Activated B cell treated with CpG ODN at 0.5 μM for 24 hours (primary cell): Measurements from ENCODE around the gene GALNT2. TPM values are rescaled to one million over a fixed set of nuclear protein-coding genes. Genes with fewer than 3 reads are reported as not detected.

Source experiments
- ATAC-seq: fragments of 200-7000 bp; cut with Tn5 transposase; one replicate; pipeline ENCODE4 v1.10.0; 2021; ENCODE audit warnings: low read depth, mild to moderate bottlenecking, moderate library complexity
- CTCF ChIA-PET: fragments of 350-600 bp; sonication (Branson Sonifier 250); formaldehyde crosslinking; loops from one replicate; lab custom pipeline; 2021; ENCODE audit warnings: antibody characterized with exemption; lab: Charles Lee
- POLR2A ChIA-PET: fragments of 350-600 bp; sonication (Branson Sonifier 250); formaldehyde crosslinking; loops from one replicate; lab custom pipeline; 2021; ENCODE audit warnings: antibody characterized with exemption; lab: Charles Lee
- DNase-seq: peaks from one replicate; pipeline ENCODE4 v3.0.0; 2022
- H3K27ac Mint-ChIP-seq: one replicate; pipeline ENCODE4 v1.8.0; 2020; ENCODE audit warnings: mixed read lengths
- H3K27me3 Mint-ChIP-seq: one replicate; pipeline ENCODE4 v1.8.0; 2021; ENCODE audit warnings: mixed read lengths
- H3K36me3 Mint-ChIP-seq: one replicate; pipeline ENCODE4 v1.8.0; 2021; ENCODE audit warnings: low read depth, mixed read lengths
- H3K4me1 Mint-ChIP-seq: one replicate; pipeline ENCODE4 v1.8.0; 2021; ENCODE audit warnings: mixed read lengths
- H3K4me3 Mint-ChIP-seq: one replicate; pipeline ENCODE4 v1.8.0; 2020; ENCODE audit warnings: mild to moderate bottlenecking, mixed read lengths
- H3K9me3 Mint-ChIP-seq: one replicate; pipeline ENCODE4 v1.8.0; 2020; ENCODE audit warnings: mixed read lengths
- CTCF ChIP-seq: fragments of 200-600 bp; IDR thresholded peaks from one replicate; pipeline ENCODE4 v1.8.0; 2022; ENCODE audit warnings: antibody characterized with exemption, mild to moderate bottlenecking
- intact Hi-C: fragments of 100-400 bp; cut with micrococcal nuclease; formaldehyde crosslinking; loops from one replicate; pipeline ENCODE4 v1.15.1; 2024
- total RNA-seq: library from RNA; stranded (reverse); gene quantifications from 2 replicates; pipeline ENCODE4 v1.2.3, GENCODE V29; 2022

The GALNT2 gene
- total RNA-seq, 1 donor from 2014 or later: 108 TPM

DNA sequence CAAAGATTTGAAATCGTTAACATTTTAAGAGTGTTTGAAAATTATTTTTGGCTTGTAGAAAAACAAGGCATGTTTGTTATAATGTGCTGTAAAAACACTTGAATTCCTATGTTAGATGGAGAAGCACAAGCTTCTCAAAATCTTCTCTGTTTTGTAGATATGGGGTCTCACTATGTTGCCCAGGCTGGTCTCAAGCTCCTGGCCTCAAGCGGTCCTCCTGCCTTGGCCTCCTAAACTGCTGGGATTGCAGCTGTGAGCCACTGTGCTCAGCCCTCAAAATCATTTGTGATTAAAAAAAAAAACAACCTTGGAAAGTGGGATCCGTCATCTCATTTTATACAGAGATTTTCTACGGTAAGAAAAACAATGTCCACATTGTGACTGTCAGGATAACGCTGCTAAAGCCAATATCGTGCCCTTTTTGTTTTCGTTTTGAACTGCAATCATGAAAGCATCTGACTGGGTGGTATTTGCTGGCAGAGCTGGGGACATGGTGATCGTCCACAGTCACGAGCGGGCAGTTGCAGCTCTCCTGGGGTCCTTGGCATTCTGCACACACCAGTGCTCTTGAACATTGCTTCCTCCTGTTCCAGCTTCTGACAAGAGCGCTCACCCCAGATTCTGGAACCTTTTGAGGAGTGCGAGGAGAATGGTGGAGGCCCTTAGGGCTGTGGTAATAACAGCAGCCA, 246.6 kb downstream of the GALNT2 start:
- CTCF ChIA-PET: interaction anchor here (1.2 to 11.6 kb wide), 2 partner anchors 9 to 652 kb away, joined by 3 to 116 read pairs; no protein-coding TSS in a partner anchor

DNA sequence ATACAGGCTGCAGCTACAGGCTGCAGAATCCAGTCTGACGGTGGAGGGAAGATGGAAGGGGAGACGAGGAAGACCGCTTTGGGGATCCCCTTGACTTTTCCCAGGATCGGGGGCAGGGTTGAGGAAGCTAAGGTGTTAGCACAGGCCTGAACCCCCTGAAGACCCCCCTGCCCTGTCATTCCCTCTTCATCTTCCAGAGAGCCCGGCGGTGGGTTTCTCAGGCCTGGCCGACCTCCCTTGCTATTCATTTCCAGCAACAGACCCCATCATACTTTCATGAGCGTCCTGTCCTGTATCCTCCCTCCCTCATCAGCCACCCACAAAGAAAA, 247.1 kb downstream of the GALNT2 start:
- Mint-ChIP-seq H3K27me3 (peaks cover 6% of the 10 kb centered on the region), H3K9me3 (no peaks in the 10 kb centered on the region), H3K27ac (no peak overlapping the region), H3K36me3 (no peaks in the 10 kb centered on the region), H3K4me3 (no peak overlapping the region), H3K4me1 (peaks cover 3% of the 10 kb centered on the region)
- no peak for TF ChIP-seq CTCF
- no peak for ATAC-seq
- intact Hi-C loops: loop anchor here (5.0 kb wide), 2 partner anchors 757 to 1652 kb away; partner anchors contain the start of gene ABCB10
- ChIA-PET CTCF (interaction anchor here (1.2 to 11.6 kb wide), 2 partner anchors 9 to 653 kb away, joined by 3 to 116 read pairs; no protein-coding TSS in a partner anchor), POLR2A (no interaction called here)
- DNase-seq: no peak

More for the DNA sequence above, 246.6 kb downstream of the GALNT2 start:
- POLR2A ChIA-PET: no interaction called here
- no peaks in the 10 kb centered on the region for H3K36me3 Mint-ChIP-seq
- peaks cover 3% of the 10 kb centered on the region for H3K4me1 Mint-ChIP-seq
- H3K4me3 Mint-ChIP-seq: no peak overlapping the region
- H3K27me3 Mint-ChIP-seq: peaks cover 4% of the 10 kb centered on the region
- H3K9me3 Mint-ChIP-seq: no peaks in the 10 kb centered on the region
- H3K27ac Mint-ChIP-seq: no peak overlapping the region
- ATAC-seq: no peak
- no peak for TF ChIP-seq CTCF
- intact Hi-C loops: loop anchor here (5.0 kb wide), 2 partner anchors 756 to 1651 kb away; partner anchors contain the start of gene ABCB10
- DNase-seq: no peak

GRCh38 chr1:230315099-230315498, 248.1 kb downstream of the GALNT2 start:
- CTCF ChIA-PET: interaction anchor here (11.6 kb wide), 1 partner anchor 654 kb away, joined by 116 read pairs; no protein-coding TSS in a partner anchor

DNA sequence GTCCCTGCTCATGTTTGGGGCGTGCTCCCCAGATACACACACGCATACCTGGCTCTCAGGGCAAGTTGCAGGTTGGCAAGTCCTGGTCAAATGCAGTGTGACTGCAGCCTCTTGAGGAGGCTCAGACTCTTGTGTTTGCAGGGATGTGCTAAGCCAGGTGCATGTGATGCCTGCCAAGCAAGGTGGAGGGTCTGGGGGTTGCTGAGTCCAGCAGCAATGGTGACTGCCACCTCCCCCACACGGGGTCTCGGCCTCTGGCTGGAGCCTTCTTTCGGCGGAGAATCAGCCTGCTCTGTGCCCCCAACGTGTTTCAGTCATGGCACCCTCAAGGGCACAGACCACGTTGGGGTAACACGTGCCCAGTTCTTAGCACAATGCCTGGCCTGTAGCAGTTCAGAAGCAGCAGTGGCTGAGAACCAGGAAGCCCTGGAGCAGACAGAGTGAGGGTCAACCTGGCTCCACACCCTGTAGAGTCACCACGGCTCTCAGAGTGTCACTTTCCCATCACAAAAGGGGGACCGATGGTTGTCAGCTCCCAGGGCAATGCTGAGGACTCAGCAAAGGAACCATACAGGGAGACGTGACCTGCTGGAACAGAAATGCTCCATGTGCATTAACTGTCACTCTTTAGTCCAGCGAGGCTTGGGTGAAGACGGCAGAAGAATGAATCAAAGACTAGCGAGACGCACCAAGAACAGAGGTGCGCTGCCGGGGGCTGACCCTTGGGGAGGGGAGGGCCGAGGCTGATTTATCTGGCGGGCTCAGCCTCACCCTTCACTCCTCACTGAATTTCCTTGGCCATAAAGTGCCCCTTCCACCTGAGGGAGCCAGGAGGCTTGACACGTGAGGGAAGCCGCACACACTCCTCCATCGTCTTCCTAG, 250.1 kb downstream of the GALNT2 start:
- no peaks in the 10 kb centered on the region for H3K36me3 Mint-ChIP-seq
- H3K4me3 Mint-ChIP-seq: no peak overlapping the region
- peaks cover 5% of the 10 kb centered on the region for H3K27me3 Mint-ChIP-seq
- H3K9me3 Mint-ChIP-seq: no peaks in the 10 kb centered on the region
- intact Hi-C loops: no loop called here
- no peak overlapping the region for H3K27ac Mint-ChIP-seq
- no peak for TF ChIP-seq CTCF
- ChIA-PET POLR2A (no interaction called here), CTCF (no interaction called here)
- no peaks in the 10 kb centered on the region for H3K4me1 Mint-ChIP-seq
- no peak for ATAC-seq
- no peak for DNase-seq

More at GRCh38 chr1:230315099-230315498, 248.1 kb downstream of the GALNT2 start:
- Mint-ChIP-seq H3K4me3 (no peak overlapping the region), H3K27me3 (peaks cover 6% of the 10 kb centered on the region), H3K9me3 (no peaks in the 10 kb centered on the region), H3K36me3 (no peaks in the 10 kb centered on the region), H3K27ac (no peak overlapping the region), H3K4me1 (peaks cover 3% of the 10 kb centered on the region)
- no peak for TF ChIP-seq CTCF
- intact Hi-C loops: no loop called here
- ATAC-seq (no peak), DNase-seq (no peak)
- POLR2A ChIA-PET: interaction anchor here (0.6 kb wide), 1 partner anchor 672 kb away, joined by 4 read pairs; no protein-coding TSS in a partner anchor
